HEK293 (cell line): Measurements from ENCODE around the gene RPL7A.
A peak's percentile ranks its signal among the peaks of the same experiment; 100 is the strongest.

ENCODE experiments used
- CTCF ChIA-PET: fragments of 350-600 bp; formaldehyde crosslinking; extraction: SDS; loops from one replicate; lab custom pipeline; 2021; ENCODE audit warnings: antibody characterized with exemption; lab: Yijun Ruan, JAX
- POLR2A ChIA-PET: fragments of 300-600 bp; formaldehyde crosslinking; extraction: SDS; loops from one replicate; lab custom pipeline; 2020; ENCODE audit warnings: antibody characterized with exemption, inconsistent platforms; lab: Yijun Ruan, JAX
- H3K27ac ChIP-seq: fragments of 200-500 bp; sonication (Bioruptor generic); 2 replicates; pipeline ENCODE4 v1.5.1; 2014; ENCODE audit warnings: low read depth, low read length, control low read depth, inconsistent platforms; ENCODE audit errors: extremely low read depth
- H3K36me3 ChIP-seq, 2 experiments: fragments of 200-500 bp in 1 of 2; sonication (Bioruptor generic) in 1 of 2; 1 replicate in 1 of 2; 2 replicates in 1 of 2; pipeline ENCODE4 v1.5.1; 2014 to 2017; ENCODE audit warnings: inconsistent platforms in 2 of 2, low read length in 2 of 2; ENCODE audit not compliant: control insufficient read depth in 2 of 2, insufficient read depth in 1 of 2
- H3K4me1 ChIP-seq: fragments of 200-500 bp; sonication (Bioruptor generic); 2 replicates; pipeline ENCODE4 v1.5.1; 2014; ENCODE audit warnings: mild to moderate bottlenecking, low read length, inconsistent platforms; ENCODE audit not compliant: control insufficient read depth, insufficient read depth
- H3K4me3 ChIP-seq: 2 replicates; pipeline ENCODE4 v1.5.1; 2011; ENCODE audit warnings: low read depth, mild to moderate bottlenecking, control low read depth, low read length, moderate library complexity
- H3K9me3 ChIP-seq: fragments of 200-500 bp; sonication (Bioruptor generic); 2 replicates; pipeline ENCODE4 v1.5.1; 2014; ENCODE audit warnings: low read depth, low read length, inconsistent platforms; ENCODE audit not compliant: control insufficient read depth, insufficient read depth
- BCL11B ChIP-seq: fragments of 450-650 bp; formaldehyde crosslinking; IDR thresholded peaks from 2 replicates; pipeline ENCODE4 v1.5.1; 2016; ENCODE audit warnings: low read depth, missing biosample characterization, missing genetic modification characterization
- ELK4 ChIP-seq: IDR thresholded peaks from 2 replicates; pipeline ENCODE4 v1.6.1; 2011; ENCODE audit warnings: mild to moderate bottlenecking, low read depth, low read length, borderline replicate concordance
- GFI1B ChIP-seq: fragments of 450-650 bp; formaldehyde crosslinking; IDR thresholded peaks from 2 replicates; pipeline ENCODE4 v1.5.1; 2016; ENCODE audit warnings: missing biosample characterization, missing genetic modification characterization
- GLIS1 ChIP-seq: fragments of 450-650 bp; formaldehyde crosslinking; IDR thresholded peaks from 2 replicates; pipeline ENCODE4 v1.5.1; 2016; ENCODE audit warnings: missing biosample characterization, missing genetic modification characterization
- HOXC10 ChIP-seq: sonication (generic); formaldehyde crosslinking; IDR thresholded peaks from 2 replicates; pipeline ENCODE4 v1.8.1; 2023; ENCODE audit warnings: mild to moderate bottlenecking, missing genetic modification reagents
- KLF1 ChIP-seq: fragments of 450-650 bp; formaldehyde crosslinking; IDR thresholded peaks from 2 replicates; pipeline ENCODE4 v1.5.1; 2016; ENCODE audit warnings: missing biosample characterization, missing genetic modification characterization
- SP7 ChIP-seq: fragments of 450-650 bp; formaldehyde crosslinking; IDR thresholded peaks from 2 replicates; pipeline ENCODE4 v1.5.1; 2016; ENCODE audit warnings: missing biosample characterization, missing genetic modification characterization
- ZEB2 ChIP-seq: fragments of 450-650 bp; formaldehyde crosslinking; IDR thresholded peaks from 2 replicates; pipeline ENCODE4 v1.5.1; 2016; ENCODE audit warnings: missing biosample characterization, missing genetic modification characterization
- ZIC2 ChIP-seq: fragments of 450-650 bp; formaldehyde crosslinking; IDR thresholded peaks from 2 replicates; pipeline ENCODE4 v1.5.1; 2016; ENCODE audit warnings: missing biosample characterization, missing genetic modification characterization
- ZNF16 ChIP-seq: fragments of 450-650 bp; formaldehyde crosslinking; IDR thresholded peaks from 2 replicates; pipeline ENCODE4 v1.5.1; 2016; ENCODE audit warnings: low read depth, missing biosample characterization, missing genetic modification characterization
- ZNF19 ChIP-seq: fragments of 450-650 bp; formaldehyde crosslinking; IDR thresholded peaks from 2 replicates; pipeline ENCODE4; 2016; ENCODE audit warnings: missing biosample characterization, missing genetic modification characterization, low read depth
- ZNF274 ChIP-seq, 2 experiments: fragments of 200-500 bp in 1 of 2; fragments of 450-650 bp in 1 of 2; sonication (Bioruptor generic) in 1 of 2; formaldehyde crosslinking in 1 of 2; IDR thresholded peaks; 2 replicates each; pipeline versions ENCODE4 v1.5.1 to v1.6.1; 2014 to 2016; ENCODE audit warnings: borderline replicate concordance in 1 of 2, inconsistent platforms in 1 of 2, low read length in 1 of 2, missing biosample characterization in 1 of 2, missing genetic modification characterization in 1 of 2
- ZNF335 ChIP-seq: fragments of 450-650 bp; formaldehyde crosslinking; conservative IDR thresholded peaks from 2 replicates; pipeline ENCODE4 v1.5.1; 2016; ENCODE audit warnings: missing biosample characterization, missing genetic modification characterization
- ZNF341 ChIP-seq: fragments of 450-650 bp; formaldehyde crosslinking; IDR thresholded peaks from 2 replicates; pipeline ENCODE4; 2016; ENCODE audit warnings: low read depth, missing biosample characterization, missing genetic modification characterization
- ZNF354C ChIP-seq: fragments of 450-650 bp; formaldehyde crosslinking; IDR thresholded peaks from 2 replicates; pipeline ENCODE4 v1.5.1; 2016; ENCODE audit warnings: missing biosample characterization, missing genetic modification characterization, low read depth, borderline replicate concordance
- ZNF37A ChIP-seq: fragments of 450-650 bp; IDR thresholded peaks from 2 replicates; pipeline ENCODE4 v1.5.1; 2018; ENCODE audit warnings: missing biosample characterization, missing genetic modification characterization
- ZNF394 ChIP-seq: fragments of 450-650 bp; formaldehyde crosslinking; IDR thresholded peaks from 2 replicates; pipeline ENCODE4 v1.5.1; 2016; ENCODE audit warnings: missing biosample characterization, missing genetic modification characterization, mild to moderate bottlenecking, moderate library complexity, borderline replicate concordance
- ZNF423 ChIP-seq: fragments of 450-650 bp; formaldehyde crosslinking; IDR thresholded peaks from 2 replicates; pipeline ENCODE4 v1.5.1; 2016; ENCODE audit warnings: missing biosample characterization, missing genetic modification characterization
- ZNF488 ChIP-seq: fragments of 450-650 bp; formaldehyde crosslinking; IDR thresholded peaks from 2 replicates; pipeline ENCODE4 v1.5.1; 2016; ENCODE audit warnings: missing biosample characterization, missing genetic modification characterization
- ZNF561 ChIP-seq: fragments of 450-650 bp; IDR thresholded peaks from 2 replicates; pipeline ENCODE4 v1.5.1; 2018; ENCODE audit warnings: missing biosample characterization, missing genetic modification characterization, borderline replicate concordance
- ZNF600 ChIP-seq: fragments of 450-650 bp; formaldehyde crosslinking; IDR thresholded peaks from 2 replicates; pipeline ENCODE4 v1.5.1; 2016; ENCODE audit warnings: missing biosample characterization, missing genetic modification characterization
- ZNF629 ChIP-seq: fragments of 450-650 bp; formaldehyde crosslinking; IDR thresholded peaks from 2 replicates; pipeline ENCODE4 v1.5.1; 2017; ENCODE audit warnings: missing biosample characterization, missing genetic modification characterization
- ZNF701 ChIP-seq: fragments of 450-650 bp; formaldehyde crosslinking; IDR thresholded peaks from 2 replicates; pipeline ENCODE4 v1.5.1; 2016; ENCODE audit warnings: missing biosample characterization, missing genetic modification characterization

RPL7A gene

GRCh38 chr9:133368249-133368881 lies 20.3 kb downstream of the RPL7A start (continued):
- TF ChIP-seq ZNF701 (tag by site-specific recombination) = no peak
- TF ChIP-seq ZNF629 (tag by site-specific recombination) = peak; percentile 72
- TF ChIP-seq GFI1B (tag by site-specific recombination) = peak; percentile 95
- no peak for TF ChIP-seq ZNF423 (tag by site-specific recombination)
- peak; percentile 73; the same call in 1 of the 2 replicates for TF ChIP-seq ZNF341
- 0 out of 2 replicates have a peak, but pooled peaks have one; percentile 46 for TF ChIP-seq ZEB2 (tag by site-specific recombination)
- 0 out of 2 replicates have a peak, but pooled peaks have one; percentile 33 for TF ChIP-seq ZNF488
- TF ChIP-seq BCL11B (tag by site-specific recombination) = no peak
- TF ChIP-seq ZNF354C (tag by site-specific recombination) = no peak
- no peak for TF ChIP-seq ZNF16 (tag by site-specific recombination)
- TF ChIP-seq ZNF394 (tag by site-specific recombination) = no peak
- TF ChIP-seq ZNF274 (IDR thresholded peaks at IDR 0.05; ENCODE audit: low read length) = no peak
- no peak for TF ChIP-seq ZNF274 (tag by site-specific recombination; IDR thresholded peaks at IDR 0.05; ENCODE audit: borderline replicate concordance)
- TF ChIP-seq ELK4 = no peak
- TF ChIP-seq ZIC2 (tag by site-specific recombination) = peak; percentile 85
- TF ChIP-seq ZNF561 (tag by site-specific recombination) = no peak
- 0 out of 2 replicates have a peak, but pooled peaks have one; percentile 24 for TF ChIP-seq SP7 (tag by site-specific recombination)
- no peak for TF ChIP-seq ZNF37A (tag by site-specific recombination)
- no peak for TF ChIP-seq ZNF335 (tag by site-specific recombination)
- TF ChIP-seq ZNF19 (tag by site-specific recombination) = no peak

GRCh38 chr9:133369422-133369821 lies 21.4 kb downstream of the RPL7A start:
- Histone ChIP-seq H3K4me3 (no peak overlapping the region), H3K4me1 (no peaks in the 10 kb centered on the region), H3K27ac (no peak overlapping the region), H3K9me3 (no peaks in the 10 kb centered on the region), H3K36me3 (peaks cover 7 to 83% of the 10 kb centered on the region in 2 experiments)
- ChIA-PET POLR2A (interaction anchor here (1.0 to 2.9 kb wide), 3 partner anchors 9 to 16 kb away, joined by 4 to 11 read pairs (median 5); partner anchors contain the start of genes SURF1 and SURF2), CTCF (interaction anchor here (0.6 kb wide), 1 partner anchor 28 kb away, joined by 3 read pairs; no protein-coding TSS in a partner anchor)
- peak; percentile 59; the same call in 1 of the 2 replicates for TF ChIP-seq ZNF600
- no peak for TF ChIP-seq HOXC10
- 0 out of 2 replicates have a peak, but pooled peaks have one; percentile 3 for TF ChIP-seq KLF1 (tag by site-specific recombination)
- TF ChIP-seq GLIS1 (tag by site-specific recombination) = 0 out of 2 replicates have a peak, but pooled peaks have one; percentile 14
